Thoracic aorta (tissue), 2 donors: ENCODE measurements around the gene TMEM272. TPM values are rescaled to one million over a fixed set of nuclear protein-coding genes. Genes with fewer than 3 reads are reported as not detected.
A peak's percentile ranks its signal among the peaks of the same experiment; 100 is the strongest.

Source experiments
- ATAC-seq: fragments of 150-250 bp; one replicate; pipeline ENCODE4 v1.8.0; 2017; ENCODE audit warnings: low read depth; ENCODE audit not compliant: insufficient number of reproducible peaks, low FRiP score
- DNase-seq: peaks from one replicate; pipeline ENCODE4 v3.0.0-alpha.2; 2020; ENCODE audit warnings: low spot score
- H3K27ac ChIP-seq, 2 donors: fragments of 200-600 bp; sonication (generic); 1 replicate in 1 of 2; 2 replicates in 1 of 2; pipeline ENCODE4 v1.5.1; 2016; ENCODE audit warnings: mild to moderate bottlenecking in 2 of 2, moderate library complexity in 2 of 2
- H3K27me3 ChIP-seq: fragments of 200-600 bp; sonication (generic); replicated peaks from 2 replicates; pipeline ENCODE4 v1.6.0; 2016; ENCODE audit warnings: mild to moderate bottlenecking; ENCODE audit not compliant: insufficient read depth
- H3K36me3 ChIP-seq: fragments of 200-600 bp; sonication (generic); one replicate; pipeline ENCODE4 v1.5.1; 2016
- H3K4me1 ChIP-seq, 2 donors: fragments of 200-600 bp; sonication (generic); 1 replicate in 1 of 2; 2 replicates in 1 of 2; pipeline versions ENCODE4 v1.5.1 to v1.6.0; 2016; ENCODE audit warnings: low read depth in 2 of 2, mild to moderate bottlenecking in 1 of 2; ENCODE audit not compliant: control insufficient read depth in 1 of 2
- H3K4me3 ChIP-seq: fragments of 200-600 bp; sonication (generic); 2 replicates; pipeline ENCODE4 v1.5.1; 2016; ENCODE audit warnings: mild to moderate bottlenecking
- H3K9me3 ChIP-seq: fragments of 200-600 bp; sonication (generic); 2 replicates; pipeline ENCODE4 v1.5.1; 2016
- CTCF ChIP-seq: fragments of 200-600 bp; sonication (generic); IDR thresholded peaks from one replicate; pipeline ENCODE4 v1.5.1; 2019; ENCODE audit warnings: antibody characterized with exemption
- total RNA-seq, 2 donors: library from RNA; depleted of rRNA; stranded (reverse); fragments of >200 nt; gene quantifications; one replicate each; pipeline versions ENCODE4 v1.1.0 to v1.2.3, GENCODE V29; 2016

Gene TMEM272
- total RNA-seq, 2 donors from 2014 or later: not detected

- Histone ChIP-seq H3K36me3 (no peaks in the 10 kb centered on the region), H3K4me3 (peak overlapping the region; percentile 47), H3K4me1 (peaks cover 5 to 17% of the 10 kb centered on the region in 2 donors), H3K27me3 (no peaks in the 10 kb centered on the region), H3K9me3 (no peaks in the 10 kb centered on the region), H3K27ac (no peak overlapping the region)
- ATAC-seq: no peak
- TF ChIP-seq CTCF: no peak
- DNase-seq: no peak
Observed at GRCh38 chr13:51845574-51846318, 769 bp upstream of the TMEM272 start.

GRCh38 chr13:51843529-51843928 lies 1.4 kb downstream of the TMEM272 start:
- H3K4me3 ChIP-seq: no peak overlapping the region
- no peak for ATAC-seq
- H3K27ac ChIP-seq: no peak overlapping the region
- no peak for DNase-seq
- H3K27me3 ChIP-seq: no peaks in the 10 kb centered on the region
- no peak for TF ChIP-seq CTCF
- peaks cover 5 to 10% of the 10 kb centered on the region in 2 donors for H3K4me1 ChIP-seq
- no peaks in the 10 kb centered on the region for H3K36me3 ChIP-seq
- H3K9me3 ChIP-seq: no peaks in the 10 kb centered on the region

- TF ChIP-seq CTCF: no peak
- Histone ChIP-seq H3K9me3 (no peaks in the 10 kb centered on the region), H3K27me3 (no peaks in the 10 kb centered on the region), H3K4me3 (no peak overlapping the region), H3K4me1 (peaks cover 5 to 8% of the 10 kb centered on the region in 2 donors), H3K27ac (no peak overlapping the region), H3K36me3 (no peaks in the 10 kb centered on the region)
- DNase-seq: no peak
- ATAC-seq: no peak
Observed at GRCh38 chr13:51841732-51842131, 3.2 kb downstream of the TMEM272 start.

- Histone ChIP-seq H3K9me3 (no peaks in the 10 kb centered on the region), H3K4me1 (peaks cover 5 to 8% of the 10 kb centered on the region in 2 donors), H3K27ac (no peak overlapping the region), H3K4me3 (no peak overlapping the region), H3K27me3 (no peaks in the 10 kb centered on the region), H3K36me3 (no peaks in the 10 kb centered on the region)
- DNase-seq (no peak), ATAC-seq (no peak)
- no peak for TF ChIP-seq CTCF
Observed at GRCh38 chr13:51840917-51841316, 4.1 kb downstream of the TMEM272 start.

- ATAC-seq: no peak
- peaks cover under 1 to 2% of the 10 kb centered on the region in 2 donors for H3K4me1 ChIP-seq
- H3K9me3 ChIP-seq: no peaks in the 10 kb centered on the region
- H3K27me3 ChIP-seq: no peaks in the 10 kb centered on the region
- H3K27ac ChIP-seq: no peak overlapping the region
- no peaks in the 10 kb centered on the region for H3K36me3 ChIP-seq
- H3K4me3 ChIP-seq: no peak overlapping the region
- no peak for TF ChIP-seq CTCF
- DNase-seq: no peak
Observed at GRCh38 chr13:51839711-51840540, 5.1 kb downstream of the TMEM272 start.
